MM.1S (cell line): ENCODE measurements around the gene CXCR1.

Source experiments
- DNase-seq: peaks from one replicate; pipeline ENCODE4 v3.0.0-alpha.2; 2015
- H2AFZ ChIP-seq: fragments of 300-600 bp; sonication (generic); 2 replicates; pipeline ENCODE4 v1.6.0; 2016; ENCODE audit warnings: antibody characterized with exemption, low read length
- H3F3A ChIP-seq: fragments of 300-600 bp; sonication (generic); 2 replicates; pipeline ENCODE4 v1.6.1; 2016; ENCODE audit warnings: mild to moderate bottlenecking, antibody characterized with exemption, low read length, moderate library complexity, mixed read lengths; ENCODE audit not compliant: insufficient read depth
- H3K27ac ChIP-seq: fragments of 300-600 bp; sonication (generic); 2 replicates; pipeline ENCODE4 v1.5.1; 2016; ENCODE audit warnings: mild to moderate bottlenecking, low read length
- H3K27me3 ChIP-seq: fragments of 300-600 bp; sonication (generic); replicated peaks from 2 replicates; pipeline ENCODE4 v1.6.0; 2016; ENCODE audit warnings: low read length; ENCODE audit not compliant: insufficient read depth
- H3K36me3 ChIP-seq: fragments of 300-600 bp; sonication (generic); replicated peaks from 2 replicates; pipeline ENCODE4 v1.6.1; 2016; ENCODE audit warnings: mild to moderate bottlenecking, low read length, mixed read lengths; ENCODE audit not compliant: insufficient read depth
- H3K4me1 ChIP-seq: fragments of 300-600 bp; sonication (generic); 2 replicates; pipeline ENCODE4 v1.6.1; 2016; ENCODE audit warnings: low read length, mixed read lengths
- H3K4me2 ChIP-seq: fragments of 300-600 bp; sonication (generic); 2 replicates; pipeline ENCODE4 v1.6.0; 2016; ENCODE audit warnings: low read depth, low read length
- H3K4me3 ChIP-seq: fragments of 300-600 bp; sonication (generic); 2 replicates; pipeline ENCODE4 v1.5.1; 2016; ENCODE audit warnings: low read length, mixed read lengths
- H3K79me2 ChIP-seq: fragments of 300-600 bp; sonication (generic); 2 replicates; pipeline ENCODE4 v1.6.1; 2016; ENCODE audit warnings: mixed run types, low read length, mixed read lengths
- H3K9ac ChIP-seq: fragments of 300-600 bp; sonication (generic); 2 replicates; pipeline ENCODE4 v1.6.1; 2016; ENCODE audit warnings: low read length, mixed read lengths
- H3K9me2 ChIP-seq: fragments of 300-600 bp; sonication (generic); replicated peaks from 2 replicates; pipeline ENCODE4 v1.6.1; 2016; ENCODE audit warnings: mild to moderate bottlenecking, low read length, mixed read lengths; ENCODE audit not compliant: insufficient read depth
- H3K9me3 ChIP-seq: fragments of 300-600 bp; sonication (generic); replicated peaks from 2 replicates; pipeline ENCODE4 v1.6.1; 2016; ENCODE audit warnings: mild to moderate bottlenecking, low read length, mixed read lengths; ENCODE audit not compliant: insufficient read depth
- H4K20me1 ChIP-seq: fragments of 300-600 bp; sonication (generic); 2 replicates; pipeline ENCODE4 v1.6.1; 2016; ENCODE audit warnings: mild to moderate bottlenecking, low read length, moderate library complexity, mixed read lengths; ENCODE audit not compliant: insufficient read depth
- CTCF ChIP-seq: fragments of 300-600 bp; sonication (generic); IDR thresholded peaks from 2 replicates; pipeline ENCODE4 v1.5.1; 2016; ENCODE audit warnings: antibody characterized with exemption, low read length, mixed read lengths
- EZH2 ChIP-seq: fragments of 300-600 bp; sonication (generic); optimal IDR thresholded peaks from 2 replicates; pipeline ENCODE3; 2017; ENCODE audit warnings: low read depth, mild to moderate bottlenecking, antibody characterized with exemption, low read length, mixed read lengths
- EZH2phosphoT487 ChIP-seq: fragments of 300-600 bp; sonication (generic); IDR thresholded peaks from 2 replicates; pipeline ENCODE4 v1.6.1; 2018; ENCODE audit warnings: antibody characterized with exemption, low read length

Gene CXCR1

GRCh38 chr2:218166791-218167190 lies at the start of gene CXCR1:
Gene CXCR1, minus strand, starts transcription at chr2:218166962. Its CDS starts 1,751 bp downstream, at chr2:218165211.
- no peak within 1 kb of the TSS for H3K9ac ChIP-seq
- no peak within 1 kb of the TSS for H2AFZ ChIP-seq
- H3F3A ChIP-seq, result no peaks in the 10 kb centered on the region
- H3K36me3 ChIP-seq, result no peaks in the 10 kb centered on the region
- peaks cover 9% of the 10 kb centered on the region for H3K4me1 ChIP-seq
- H3K27ac ChIP-seq, result no peak within 1 kb of the TSS
- DNase-seq, result peak; percentile 67
- TF ChIP-seq EZH2 (no peak), EZH2phosphoT487 (no peak), CTCF (peak; percentile 25)
- no peaks in the 10 kb centered on the region for H3K9me2 ChIP-seq
- H4K20me1 ChIP-seq, result no peaks in the 10 kb centered on the region
- peak within 1 kb of the TSS; percentile 30 for H3K4me2 ChIP-seq
- no peak within 1 kb of the TSS for H3K4me3 ChIP-seq
- H3K27me3 ChIP-seq, result no peaks in the 10 kb centered on the region
- no peaks in the 10 kb centered on the region for H3K9me3 ChIP-seq
- H3K79me2 ChIP-seq, result no peaks in the 10 kb centered on the region

- TF ChIP-seq EZH2 (no peak), EZH2phosphoT487 (no peak), CTCF (no peak)
- Histone ChIP-seq H3K27ac (peak overlapping the region; percentile 60; the same call in 1 of the 2 replicates), H3K79me2 (peaks cover 51% of the 10 kb centered on the region), H3F3A (peaks cover 48% of the 10 kb centered on the region), H3K4me3 (peak overlapping the region; percentile 94), H3K9me3 (no peaks in the 10 kb centered on the region), H3K27me3 (no peaks in the 10 kb centered on the region), H3K36me3 (peaks cover 5% of the 10 kb centered on the region; the same call in 1 of the 2 replicates), H3K4me2 (peak overlapping the region; percentile 85), H3K9me2 (no peaks in the 10 kb centered on the region), H4K20me1 (peaks cover under 1% of the 10 kb centered on the region; the same call in 1 of the 2 replicates), H3K9ac (peak overlapping the region; percentile 92; the same call in 1 of the 2 replicates), H2AFZ (peak overlapping the region; percentile 98), H3K4me1 (peaks cover 15% of the 10 kb centered on the region)
- no peak for DNase-seq
These were observed 49.5 kb upstream of the CXCR1 start for GRCh38 chr2:218216336-218216673.

- no peak overlapping the region for H3K27ac ChIP-seq
- H2AFZ ChIP-seq, result no peak overlapping the region
- H3K9me2 ChIP-seq, result no peaks in the 10 kb centered on the region
- peaks cover 7% of the 10 kb centered on the region; the same call in 1 of the 2 replicates for H3K4me1 ChIP-seq
- no peaks in the 10 kb centered on the region for H3K36me3 ChIP-seq
- H3K79me2 ChIP-seq, result peaks cover 29% of the 10 kb centered on the region
- TF ChIP-seq EZH2phosphoT487, result no peak
- TF ChIP-seq EZH2, result no peak
- TF ChIP-seq CTCF, result no peak
- H3F3A ChIP-seq, result peaks cover 26% of the 10 kb centered on the region
- no peaks in the 10 kb centered on the region for H3K9me3 ChIP-seq
- DNase-seq, result no peak
- H3K4me3 ChIP-seq, result no peak overlapping the region
- H3K27me3 ChIP-seq, result no peaks in the 10 kb centered on the region
- H3K4me2 ChIP-seq, result no peak overlapping the region
- no peak overlapping the region for H3K9ac ChIP-seq
- no peaks in the 10 kb centered on the region for H4K20me1 ChIP-seq
These were observed 47.4 kb upstream of the CXCR1 start for GRCh38 chr2:218214116-218214515.
